ENCODE results near the gene GAREM1.

DNA sequence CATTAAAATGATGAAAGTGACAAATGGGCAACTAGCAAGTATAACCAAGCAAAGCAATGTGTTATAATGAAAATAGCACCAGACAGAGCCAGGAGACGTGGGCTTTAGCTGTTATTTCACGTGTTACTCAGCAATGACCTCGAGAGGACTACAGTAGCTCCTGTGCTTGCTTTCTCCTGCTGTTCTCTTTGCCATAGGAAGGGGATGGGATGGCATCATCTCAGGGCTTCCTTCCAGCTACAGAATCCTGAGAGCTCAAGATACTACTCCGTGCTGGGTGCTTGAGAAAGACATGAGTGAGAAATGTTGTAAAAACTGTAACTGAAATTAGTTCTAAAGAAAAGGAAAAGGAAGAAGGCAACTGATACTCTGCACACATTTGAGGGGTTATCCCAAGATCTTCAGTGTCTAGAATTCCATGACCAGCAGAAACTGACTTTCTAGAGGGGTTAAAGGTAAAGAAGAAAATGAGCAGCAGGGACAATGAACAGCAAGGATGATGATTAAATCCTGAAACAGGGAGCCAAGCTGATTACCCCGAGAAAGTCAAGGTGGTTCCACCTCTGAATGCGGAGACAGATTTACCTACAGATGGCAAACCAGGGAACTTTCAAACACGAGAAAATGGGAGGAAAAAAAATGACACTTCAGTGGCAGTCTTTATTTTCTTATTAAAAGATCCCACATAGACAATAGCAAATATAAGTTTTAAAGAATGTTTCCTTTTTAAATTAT lies 33.4 kb downstream of the GAREM1 start:
- no peak for TF ChIP-seq EGR1 (IDR thresholded peaks at IDR 0.05; ENCODE audit: low read depth in 2 of 2)
- TF ChIP-seq, protein P1, sequence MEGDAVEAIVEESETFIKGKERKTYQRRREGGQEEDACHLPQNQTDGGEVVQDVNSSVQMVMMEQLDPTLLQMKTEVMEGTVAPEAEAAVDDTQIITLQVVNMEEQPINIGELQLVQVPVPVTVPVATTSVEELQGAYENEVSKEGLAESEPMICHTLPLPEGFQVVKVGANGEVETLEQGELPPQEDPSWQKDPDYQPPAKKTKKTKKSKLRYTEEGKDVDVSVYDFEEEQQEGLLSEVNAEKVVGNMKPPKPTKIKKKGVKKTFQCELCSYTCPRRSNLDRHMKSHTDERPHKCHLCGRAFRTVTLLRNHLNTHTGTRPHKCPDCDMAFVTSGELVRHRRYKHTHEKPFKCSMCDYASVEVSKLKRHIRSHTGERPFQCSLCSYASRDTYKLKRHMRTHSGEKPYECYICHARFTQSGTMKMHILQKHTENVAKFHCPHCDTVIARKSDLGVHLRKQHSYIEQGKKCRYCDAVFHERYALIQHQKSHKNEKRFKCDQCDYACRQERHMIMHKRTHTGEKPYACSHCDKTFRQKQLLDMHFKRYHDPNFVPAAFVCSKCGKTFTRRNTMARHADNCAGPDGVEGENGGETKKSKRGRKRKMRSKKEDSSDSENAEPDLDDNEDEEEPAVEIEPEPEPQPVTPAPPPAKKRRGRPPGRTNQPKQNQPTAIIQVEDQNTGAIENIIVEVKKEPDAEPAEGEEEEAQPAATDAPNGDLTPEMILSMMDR (IDR thresholded peaks at IDR 0.05; ENCODE audit: low read depth, low read length, missing input control), result no peak
